Neural progenitor cell (in vitro differentiated cells): Measurements from ENCODE around the gene STK39. TPM values are rescaled to one million over a fixed set of nuclear protein-coding genes. Genes with fewer than 3 reads are reported as not detected.

Experiments
- DNase-seq: peaks from one replicate; pipeline ENCODE4 v3.0.0-alpha.2; 2016; ENCODE audit warnings: low spot score
- H2AFZ ChIP-seq: fragments of 200-600 bp; sonication (generic); replicated peaks from 2 replicates; pipeline ENCODE4 v1.6.1; 2016; ENCODE audit warnings: antibody characterized with exemption
- H3F3A ChIP-seq: fragments of 200-600 bp; sonication (generic); 2 replicates; pipeline ENCODE4 v1.6.1; 2016; ENCODE audit warnings: antibody characterized with exemption, low read depth
- H3K27ac ChIP-seq: fragments of 200-600 bp; sonication (generic); 2 replicates; pipeline ENCODE4 v1.5.1; 2016; ENCODE audit warnings: mild to moderate bottlenecking
- H3K27me3 ChIP-seq: fragments of 200-600 bp; sonication (generic); 2 replicates; pipeline ENCODE4 v1.6.1; 2016; ENCODE audit warnings: mild to moderate bottlenecking, moderate library complexity
- H3K36me3 ChIP-seq: fragments of 200-600 bp; sonication (generic); 2 replicates; pipeline ENCODE4 v1.5.1; 2016
- H3K4me1 ChIP-seq: fragments of 200-600 bp; sonication (generic); 2 replicates; pipeline ENCODE4 v1.6.1; 2016; ENCODE audit warnings: mixed run types
- H3K4me2 ChIP-seq: fragments of 200-600 bp; sonication (generic); 2 replicates; pipeline ENCODE4 v1.6.1; 2016
- H3K4me3 ChIP-seq: fragments of 200-600 bp; sonication (generic); 2 replicates; pipeline ENCODE4 v1.5.1; 2016
- H3K79me2 ChIP-seq: fragments of 200-600 bp; sonication (generic); 2 replicates; pipeline ENCODE4 v1.6.1; 2016; ENCODE audit warnings: low read depth
- H3K9ac ChIP-seq: fragments of 200-600 bp; sonication (generic); 2 replicates; pipeline ENCODE4 v1.6.1; 2016
- H3K9me3 ChIP-seq: fragments of 200-600 bp; sonication (generic); 2 replicates; pipeline ENCODE4 v1.5.1; 2016; ENCODE audit warnings: low read depth
- H4K20me1 ChIP-seq: fragments of 200-600 bp; sonication (generic); 2 replicates; pipeline ENCODE4 v1.6.1; 2016; ENCODE audit warnings: low read depth
- H3K27ac Mint-ChIP-seq: 3 replicates; pipeline ENCODE4 v1.8.0; 2021; ENCODE audit warnings: mixed read lengths
- H3K27me3 Mint-ChIP-seq: 2 replicates; pipeline ENCODE4 v1.8.0; 2022; ENCODE audit warnings: low read depth, mild to moderate bottlenecking, inconsistent platforms, moderate library complexity, mixed read lengths; ENCODE audit not compliant: insufficient read depth
- H3K36me3 Mint-ChIP-seq: 3 replicates; pipeline ENCODE4 v1.8.0; 2021; ENCODE audit warnings: mixed read lengths
- H3K4me1 Mint-ChIP-seq: 3 replicates; pipeline ENCODE4 v1.8.0; 2021; ENCODE audit warnings: mixed read lengths
- H3K4me3 Mint-ChIP-seq: 3 replicates; pipeline ENCODE4 v1.8.0; 2021; ENCODE audit warnings: mild to moderate bottlenecking, moderate library complexity, mixed read lengths
- H3K9me3 Mint-ChIP-seq: 3 replicates; pipeline ENCODE4 v1.8.0; 2020; ENCODE audit warnings: mixed read lengths
- EZH2 ChIP-seq: fragments of 200-600 bp; sonication (generic); IDR thresholded peaks from 2 replicates; pipeline ENCODE4 v1.6.1; 2017; ENCODE audit warnings: antibody characterized with exemption, mild to moderate bottlenecking, moderate library complexity
- EZH2phosphoT487 ChIP-seq: fragments of 200-600 bp; sonication (generic); IDR thresholded peaks from 2 replicates; pipeline ENCODE4 v1.6.1; 2017; ENCODE audit warnings: antibody characterized with exemption
- total RNA-seq: library from RNA; depleted of rRNA; stranded (reverse); fragments of >200 nt; gene quantifications from 2 replicates; pipeline ENCODE4 v1.2.3, GENCODE V29; 2015; ENCODE audit warnings: low replicate concordance
- TF ChIP-seq, protein P1 (sequence below): fragments of 200-600 bp; sonication (generic); IDR thresholded peaks from 2 replicates; pipeline ENCODE4 v1.5.1; 2017; ENCODE audit warnings: antibody characterized with exemption, mild to moderate bottlenecking

Gene STK39
- total RNA-seq, 1 donor from 2014 or later, result 23.8 TPM

DNA sequence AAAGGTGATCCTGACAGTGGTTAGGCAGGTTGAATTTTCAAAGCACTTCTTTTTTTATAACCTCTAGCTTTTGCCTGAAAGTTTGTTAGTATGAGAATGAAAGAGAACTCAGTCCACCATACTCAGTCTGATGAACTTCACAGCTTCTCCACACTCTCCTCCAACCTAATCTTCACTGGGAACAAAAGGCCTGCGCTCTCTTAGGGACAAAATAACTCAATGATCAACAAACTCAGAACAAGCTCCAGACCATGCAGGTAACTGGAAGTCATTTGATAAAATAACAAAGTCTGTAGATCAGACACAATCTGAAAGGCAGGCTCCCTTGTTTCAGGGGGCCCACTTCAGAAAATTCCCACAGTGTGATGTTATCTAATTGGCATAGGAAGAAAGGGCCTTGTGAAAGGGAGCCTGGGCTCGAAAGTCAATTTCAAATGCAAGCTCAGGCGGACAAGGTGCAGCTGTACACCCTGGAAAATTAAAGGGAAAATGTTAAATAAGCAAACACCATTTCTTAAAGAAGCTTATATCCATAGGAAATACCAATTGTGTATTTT lies 142.2 kb downstream of the STK39 start:
- Histone ChIP-seq H3K27ac (no peak overlapping the region), H3K9me3 (no peaks in the 10 kb centered on the region), H3K4me3 (no peak overlapping the region), H3K4me2 (no peak overlapping the region), H3K4me1 (no peaks in the 10 kb centered on the region), H2AFZ (no peak overlapping the region), H3F3A (no peaks in the 10 kb centered on the region), H4K20me1 (no peaks in the 10 kb centered on the region), H3K9ac (no peak overlapping the region), H3K79me2 (no peaks in the 10 kb centered on the region), H3K27me3 (no peaks in the 10 kb centered on the region), H3K36me3 (no peaks in the 10 kb centered on the region)
- TF ChIP-seq EZH2phosphoT487 (no peak), EZH2 (no peak)
- TF ChIP-seq, protein P1, sequence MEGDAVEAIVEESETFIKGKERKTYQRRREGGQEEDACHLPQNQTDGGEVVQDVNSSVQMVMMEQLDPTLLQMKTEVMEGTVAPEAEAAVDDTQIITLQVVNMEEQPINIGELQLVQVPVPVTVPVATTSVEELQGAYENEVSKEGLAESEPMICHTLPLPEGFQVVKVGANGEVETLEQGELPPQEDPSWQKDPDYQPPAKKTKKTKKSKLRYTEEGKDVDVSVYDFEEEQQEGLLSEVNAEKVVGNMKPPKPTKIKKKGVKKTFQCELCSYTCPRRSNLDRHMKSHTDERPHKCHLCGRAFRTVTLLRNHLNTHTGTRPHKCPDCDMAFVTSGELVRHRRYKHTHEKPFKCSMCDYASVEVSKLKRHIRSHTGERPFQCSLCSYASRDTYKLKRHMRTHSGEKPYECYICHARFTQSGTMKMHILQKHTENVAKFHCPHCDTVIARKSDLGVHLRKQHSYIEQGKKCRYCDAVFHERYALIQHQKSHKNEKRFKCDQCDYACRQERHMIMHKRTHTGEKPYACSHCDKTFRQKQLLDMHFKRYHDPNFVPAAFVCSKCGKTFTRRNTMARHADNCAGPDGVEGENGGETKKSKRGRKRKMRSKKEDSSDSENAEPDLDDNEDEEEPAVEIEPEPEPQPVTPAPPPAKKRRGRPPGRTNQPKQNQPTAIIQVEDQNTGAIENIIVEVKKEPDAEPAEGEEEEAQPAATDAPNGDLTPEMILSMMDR, result no peak
- H3K36me3 Mint-ChIP-seq, result peaks cover 16% of the 10 kb centered on the region
- peak overlapping the region; percentile 19 for H3K27ac Mint-ChIP-seq
- no peak overlapping the region for H3K4me3 Mint-ChIP-seq
- H3K27me3 Mint-ChIP-seq, result peaks cover 2% of the 10 kb centered on the region
- H3K4me1 Mint-ChIP-seq, result no peaks in the 10 kb centered on the region
- no peak for DNase-seq
- H3K9me3 Mint-ChIP-seq, result peaks cover 2% of the 10 kb centered on the region

DNA sequence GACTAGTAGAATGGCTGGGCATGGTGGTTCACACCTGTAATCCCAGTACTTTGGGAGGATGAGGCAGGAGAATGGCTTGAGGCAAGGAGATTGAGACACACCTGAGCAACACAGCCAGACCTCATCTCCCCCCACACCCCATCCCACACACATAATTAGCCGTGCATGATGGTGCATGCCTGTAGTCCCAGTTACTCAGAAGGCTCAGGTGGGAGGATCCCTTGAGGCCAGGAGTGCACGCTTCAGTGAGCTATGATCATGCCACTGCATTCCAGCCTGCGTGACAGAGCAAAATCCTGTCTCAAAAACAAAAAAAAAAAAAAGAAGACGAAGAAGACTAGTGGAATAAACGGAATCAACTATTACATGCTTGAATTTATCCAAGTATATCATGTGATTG lies 150.0 kb downstream of the STK39 start:
- Histone ChIP-seq H3K27me3 (no peaks in the 10 kb centered on the region), H3F3A (no peaks in the 10 kb centered on the region), H4K20me1 (no peaks in the 10 kb centered on the region), H2AFZ (no peak overlapping the region), H3K4me2 (no peak overlapping the region), H3K9me3 (no peaks in the 10 kb centered on the region), H3K4me1 (no peaks in the 10 kb centered on the region), H3K4me3 (no peak overlapping the region), H3K9ac (no peak overlapping the region), H3K27ac (no peak overlapping the region), H3K79me2 (no peaks in the 10 kb centered on the region), H3K36me3 (no peaks in the 10 kb centered on the region)
- TF ChIP-seq, protein P1, result no peak
- TF ChIP-seq EZH2, result no peak
- no peak for TF ChIP-seq EZH2phosphoT487
- no peak for DNase-seq
- H3K36me3 Mint-ChIP-seq, result peaks cover 12% of the 10 kb centered on the region
- peaks cover 2% of the 10 kb centered on the region for H3K27me3 Mint-ChIP-seq
- H3K27ac Mint-ChIP-seq, result no peak overlapping the region
- peaks cover 2% of the 10 kb centered on the region for H3K4me1 Mint-ChIP-seq
- no peaks in the 10 kb centered on the region for H3K9me3 Mint-ChIP-seq
- no peak overlapping the region for H3K4me3 Mint-ChIP-seq

DNA sequence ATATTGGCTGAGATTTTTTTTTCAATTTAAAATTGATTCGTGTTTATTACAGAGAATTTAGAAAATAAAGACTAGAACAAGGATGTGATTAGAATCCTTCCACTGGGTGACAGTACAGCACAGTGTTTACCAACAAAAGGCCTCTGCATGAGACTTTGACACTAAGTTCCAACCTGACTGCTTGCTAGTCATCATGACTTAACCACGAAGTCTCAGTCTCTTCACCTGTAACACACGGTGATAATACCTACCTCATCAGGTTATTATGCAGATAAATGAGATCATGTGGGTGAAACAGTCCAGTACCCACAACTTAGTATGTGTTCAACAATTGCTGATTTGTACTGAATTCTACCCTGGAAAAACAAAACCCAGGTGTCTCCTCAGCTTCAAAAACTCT lies 151.2 kb downstream of the STK39 start:
- H3K4me1 Mint-ChIP-seq, result peaks cover 2% of the 10 kb centered on the region
- H3K27ac ChIP-seq, result no peak overlapping the region
- H3K9me3 Mint-ChIP-seq, result no peaks in the 10 kb centered on the region
- H3K27ac Mint-ChIP-seq, result no peak overlapping the region
- no peak for TF ChIP-seq EZH2
- no peak for TF ChIP-seq EZH2phosphoT487
- TF ChIP-seq, protein P1, result no peak
- H3F3A ChIP-seq, result no peaks in the 10 kb centered on the region
- no peak overlapping the region for H3K4me3 Mint-ChIP-seq
- H3K36me3 Mint-ChIP-seq, result peaks cover 5% of the 10 kb centered on the region
- no peak overlapping the region for H3K9ac ChIP-seq
- no peaks in the 10 kb centered on the region for H3K36me3 ChIP-seq
- no peaks in the 10 kb centered on the region for H3K27me3 ChIP-seq
- peaks cover 2% of the 10 kb centered on the region for H3K27me3 Mint-ChIP-seq
- H3K79me2 ChIP-seq, result no peaks in the 10 kb centered on the region
- H3K4me3 ChIP-seq, result no peak overlapping the region
- H4K20me1 ChIP-seq, result no peaks in the 10 kb centered on the region
- no peak overlapping the region for H2AFZ ChIP-seq
- H3K9me3 ChIP-seq, result no peaks in the 10 kb centered on the region
- no peak overlapping the region for H3K4me2 ChIP-seq
- H3K4me1 ChIP-seq, result no peaks in the 10 kb centered on the region
- DNase-seq, result no peak
